Measurements from ENCODE around the gene ACAP2.

- TF ChIP-seq GATA2 (IDR thresholded peaks at IDR 0.05; ENCODE audit: low read depth, low read length) (no peak), GATA3 (IDR thresholded peaks at IDR 0.05; ENCODE audit: low read depth, low read length) (no peak)
These were observed 151.7 kb downstream of the ACAP2 start for GRCh38 chr3:195291121-195291520.

Measured in SH-SY5Y (cell line).